Measurements from ENCODE around the gene CSRP1. TPM values are rescaled to one million over a fixed set of nuclear protein-coding genes. Genes with fewer than 3 reads are reported as not detected.

Gene CSRP1
- total RNA-seq, 6 experiments from 2014 or later: 54.9 to 158 (median 87.0) TPM

DNA sequence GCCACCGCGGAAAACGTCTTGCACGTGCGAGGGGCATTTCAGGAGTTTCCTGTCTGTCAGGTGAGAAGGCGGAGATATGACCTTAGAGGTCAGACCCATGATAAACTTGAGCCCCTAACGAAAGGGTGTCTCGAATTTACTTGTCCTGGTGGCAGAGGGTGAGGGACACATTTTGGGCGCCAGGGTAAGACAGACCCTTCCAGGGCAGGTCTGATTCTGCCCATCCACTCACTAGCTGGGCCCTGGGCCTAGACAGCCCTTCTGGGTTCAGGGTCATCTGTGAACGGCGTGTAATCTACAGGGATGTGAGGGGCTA, 395 bp upstream of the CSRP1 start:
- H3K27me3 ChIP-seq: no peaks in the 10 kb centered on the region
- no peak for DNase-seq
- peaks cover 0 to 57% (median 15%) of the 10 kb centered on the region in 4 donors for H3K4me1 ChIP-seq
- WGBS (ENCODE audit: insufficient coverage, low coverage, low lambda C conversion rate, missing lambda C conversion rate): 0% methylated on average over 7 of the region's 11 CpGs
- intact Hi-C loops (cut with DNase I): no loop called here
- H3K4me3 ChIP-seq: peak overlapping the region; percentile 80 to 91 (median 80)
- H3K27ac ChIP-seq: peak overlapping the region; percentile 87 to 94 (median 94)
- no peaks in the 10 kb centered on the region for H3K9me3 ChIP-seq
- TF ChIP-seq, protein P1, sequence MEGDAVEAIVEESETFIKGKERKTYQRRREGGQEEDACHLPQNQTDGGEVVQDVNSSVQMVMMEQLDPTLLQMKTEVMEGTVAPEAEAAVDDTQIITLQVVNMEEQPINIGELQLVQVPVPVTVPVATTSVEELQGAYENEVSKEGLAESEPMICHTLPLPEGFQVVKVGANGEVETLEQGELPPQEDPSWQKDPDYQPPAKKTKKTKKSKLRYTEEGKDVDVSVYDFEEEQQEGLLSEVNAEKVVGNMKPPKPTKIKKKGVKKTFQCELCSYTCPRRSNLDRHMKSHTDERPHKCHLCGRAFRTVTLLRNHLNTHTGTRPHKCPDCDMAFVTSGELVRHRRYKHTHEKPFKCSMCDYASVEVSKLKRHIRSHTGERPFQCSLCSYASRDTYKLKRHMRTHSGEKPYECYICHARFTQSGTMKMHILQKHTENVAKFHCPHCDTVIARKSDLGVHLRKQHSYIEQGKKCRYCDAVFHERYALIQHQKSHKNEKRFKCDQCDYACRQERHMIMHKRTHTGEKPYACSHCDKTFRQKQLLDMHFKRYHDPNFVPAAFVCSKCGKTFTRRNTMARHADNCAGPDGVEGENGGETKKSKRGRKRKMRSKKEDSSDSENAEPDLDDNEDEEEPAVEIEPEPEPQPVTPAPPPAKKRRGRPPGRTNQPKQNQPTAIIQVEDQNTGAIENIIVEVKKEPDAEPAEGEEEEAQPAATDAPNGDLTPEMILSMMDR (IDR thresholded peaks at IDR 0.05): no peak
- no peaks in the 10 kb centered on the region for H3K36me3 ChIP-seq
- ATAC-seq: peak; percentile 2 to 9 (median 5)

GRCh38 chr1:201506092-201506491, 831 bp downstream of the CSRP1 start:
- DNase-seq (no peak), ATAC-seq (no peak)
- 43% methylated on average over 1 of the region's 3 CpGs for WGBS (ENCODE audit: insufficient coverage, low coverage, low lambda C conversion rate, missing lambda C conversion rate)
- Histone ChIP-seq H3K9me3 (no peaks in the 10 kb centered on the region), H3K36me3 (no peaks in the 10 kb centered on the region), H3K27me3 (no peaks in the 10 kb centered on the region), H3K27ac (peak overlapping the region; percentile 87 to 94 (median 94)), H3K4me3 (peak overlapping the region; percentile 80 to 91 (median 80)), H3K4me1 (peaks cover 0 to 62% (median 18%) of the 10 kb centered on the region in 4 donors)
- intact Hi-C loops (cut with DNase I): no loop called here
- TF ChIP-seq, protein P1 (IDR thresholded peaks at IDR 0.05): no peak
- TF ChIP-seq POLR2A (IDR thresholded peaks at IDR 0.05): no peak

DNA sequence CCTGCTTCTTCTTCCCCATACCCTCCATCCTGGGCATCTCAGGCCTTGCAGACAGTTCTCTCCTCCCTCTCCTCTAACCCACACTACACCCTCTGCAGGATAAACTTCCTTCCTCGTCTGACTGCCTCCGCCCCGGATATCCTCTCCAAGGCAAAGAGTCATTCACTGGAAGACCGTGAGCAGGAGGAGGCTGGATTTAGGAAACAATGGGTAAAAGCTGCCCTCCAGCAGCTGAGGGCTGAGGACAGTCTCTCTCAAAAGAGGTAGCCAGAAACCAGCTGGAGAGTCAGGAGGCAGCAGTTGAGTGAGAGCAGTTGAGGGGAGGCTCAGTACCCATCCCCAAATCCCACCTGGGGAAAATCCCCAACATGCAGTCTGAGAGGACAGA, 1.4 kb downstream of the CSRP1 start:
- WGBS (ENCODE audit: insufficient coverage, low coverage, low lambda C conversion rate, missing lambda C conversion rate): 11% methylated on average over 4 of the region's 4 CpGs
- intact Hi-C loops (cut with DNase I): no loop called here
- Histone ChIP-seq H3K4me1 (peaks cover 0 to 68% (median 20%) of the 10 kb centered on the region in 4 donors), H3K27me3 (no peaks in the 10 kb centered on the region), H3K9me3 (no peaks in the 10 kb centered on the region), H3K4me3 (peak overlapping the region; percentile 80 to 91 (median 80)), H3K36me3 (no peaks in the 10 kb centered on the region), H3K27ac (peak overlapping the region; percentile 87 to 94 (median 94))
- peak; percentile 20 for TF ChIP-seq POLR2A (IDR thresholded peaks at IDR 0.05)
- TF ChIP-seq, protein P1 (IDR thresholded peaks at IDR 0.05): no peak
- DNase-seq (no peak), ATAC-seq (peak in 1 of 4 donors; percentile 3)

GRCh38 chr1:201504799-201505502, 2.0 kb downstream of the CSRP1 start:
- Histone ChIP-seq H3K9me3 (no peaks in the 10 kb centered on the region), H3K27ac (peak overlapping the region; percentile 67 to 94 (median 94)), H3K4me1 (peaks cover 0 to 73% (median 23%) of the 10 kb centered on the region in 4 donors), H3K36me3 (no peaks in the 10 kb centered on the region), H3K4me3 (peak overlapping the region in 2 of 3 donors; percentile 80 to 91), H3K27me3 (no peaks in the 10 kb centered on the region)
- DNase-seq: peak in 1 of 3 donors; percentile 72
- no peak for ATAC-seq
- TF ChIP-seq, protein P1 (IDR thresholded peaks at IDR 0.05): no peak
- TF ChIP-seq POLR2A (IDR thresholded peaks at IDR 0.05): no peak
- intact Hi-C loops (cut with DNase I): no loop called here
- WGBS (ENCODE audit: insufficient coverage, low coverage, low lambda C conversion rate, missing lambda C conversion rate): 46% methylated on average over 6 of the region's 9 CpGs

Measured in right lobe of liver (tissue), 6 donors.